Smooth muscle cell (in vitro differentiated cells): ENCODE data around the gene TRIP6. TPM values are rescaled to one million over a fixed set of nuclear protein-coding genes. Genes with fewer than 3 reads are reported as not detected.

Source experiments
- DNase-seq: peaks from one replicate; lab custom pipeline; 2025; ENCODE audit not compliant: unreplicated experiment; lab: John Stamatoyannopoulos, UW
- H2AFZ ChIP-seq: fragments of 200-600 bp; sonication (generic); 2 replicates; pipeline ENCODE4 v1.6.0; 2016; ENCODE audit warnings: antibody characterized with exemption, low read depth, mild to moderate bottlenecking
- H3F3A ChIP-seq: fragments of 200-600 bp; sonication (generic); 2 replicates; pipeline ENCODE4 v1.6.0; 2017; ENCODE audit warnings: antibody characterized with exemption, low read depth
- H3K27ac ChIP-seq: fragments of 200-600 bp; sonication (generic); 2 replicates; pipeline ENCODE4 v1.5.1; 2016; ENCODE audit warnings: low read depth, mild to moderate bottlenecking
- H3K27me3 ChIP-seq: fragments of 200-600 bp; sonication (generic); 2 replicates; pipeline ENCODE4 v1.6.1; 2016; ENCODE audit warnings: low read depth, mild to moderate bottlenecking
- H3K36me3 ChIP-seq: fragments of 200-600 bp; sonication (generic); 2 replicates; pipeline ENCODE4 v1.5.1; 2016; ENCODE audit warnings: low read depth
- H3K4me1 ChIP-seq: fragments of 200-600 bp; sonication (generic); 2 replicates; pipeline ENCODE4 v1.5.1; 2016; ENCODE audit warnings: low read depth
- H3K4me2 ChIP-seq: fragments of 200-600 bp; sonication (generic); 2 replicates; pipeline ENCODE4 v1.6.0; 2016; ENCODE audit warnings: mild to moderate bottlenecking
- H3K4me3 ChIP-seq: fragments of 200-600 bp; sonication (generic); 2 replicates; pipeline ENCODE4 v1.5.1; 2016; ENCODE audit warnings: mild to moderate bottlenecking
- H3K79me2 ChIP-seq: fragments of 200-600 bp; sonication (generic); 2 replicates; pipeline ENCODE4 v1.6.0; 2016; ENCODE audit warnings: low read depth, mild to moderate bottlenecking
- H3K9ac ChIP-seq: fragments of 200-600 bp; sonication (generic); 2 replicates; pipeline ENCODE4 v1.6.0; 2016; ENCODE audit warnings: low read depth
- H3K9me3 ChIP-seq: fragments of 200-600 bp; sonication (generic); replicated peaks from 2 replicates; pipeline ENCODE4 v1.5.1; 2016; ENCODE audit warnings: low read depth
- H4K20me1 ChIP-seq: fragments of 200-600 bp; sonication (generic); 2 replicates; pipeline ENCODE4 v1.6.0; 2016; ENCODE audit warnings: low read depth
- WGBS: methylation state at CpG from one replicate; pipeline ENCODE4 v1.1.7; 2016; ENCODE audit warnings: low lambda C conversion rate; 5-methylcytosine and 5-hydroxymethylcytosine counted together
- polyA plus RNA-seq: library from polyadenylated mRNA; unstranded; fragments of >200 nt; fragmentation: Nextera tagmentation; extraction: Ambion mirVana; gene quantifications from 2 replicates; pipeline ENCODE4 v1.2.1, GENCODE V29; 2016
- total RNA-seq: library from RNA; depleted of rRNA; stranded (reverse); fragments of >200 nt; gene quantifications from 2 replicates; pipeline ENCODE4 v1.2.3, GENCODE V29; 2014
- TF ChIP-seq, protein P1 (sequence below): fragments of 200-600 bp; sonication (generic); IDR thresholded peaks from 2 replicates; pipeline ENCODE4 v1.5.1; 2017; ENCODE audit warnings: borderline replicate concordance, mild to moderate bottlenecking, antibody characterized with exemption; ENCODE audit not compliant: insufficient read depth, poor library complexity, severe bottlenecking

The TRIP6 gene
- total and polyA plus RNA-seq, 2 experiments from 2014 or later = 46.8 to 65.6 TPM

DNA sequence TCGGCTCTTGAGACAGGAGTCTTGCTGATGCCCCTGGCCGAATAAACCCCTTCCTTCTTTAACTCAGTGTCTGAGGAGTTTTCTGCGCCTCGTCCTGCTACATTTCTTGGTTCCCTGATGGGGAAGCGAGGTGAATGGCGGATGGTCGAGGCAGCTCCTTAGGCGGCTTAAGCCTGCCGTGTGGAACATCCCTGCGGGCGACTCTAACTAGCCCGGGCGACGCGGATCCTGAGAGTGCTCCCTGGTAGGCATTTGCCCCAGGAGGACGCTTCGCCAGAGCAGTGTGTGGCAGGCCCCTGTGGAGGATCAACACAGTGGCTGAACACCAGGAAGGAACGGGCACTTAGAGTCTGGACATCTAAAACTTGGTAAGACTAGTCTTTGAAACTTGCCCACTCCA lies 27.8 kb upstream of the TRIP6 start:
- Histone ChIP-seq H3F3A (peaks cover 8% of the 10 kb centered on the region), H2AFZ (no peak overlapping the region), H3K79me2 (no peaks in the 10 kb centered on the region), H3K27me3 (no peaks in the 10 kb centered on the region), H3K4me1 (peaks cover 31% of the 10 kb centered on the region), H3K27ac (no peak overlapping the region), H3K36me3 (no peaks in the 10 kb centered on the region), H3K9ac (no peak overlapping the region), H3K4me3 (no peak overlapping the region), H3K9me3 (no peaks in the 10 kb centered on the region), H3K4me2 (no peak overlapping the region), H4K20me1 (no peaks in the 10 kb centered on the region)
- TF ChIP-seq, protein P1, sequence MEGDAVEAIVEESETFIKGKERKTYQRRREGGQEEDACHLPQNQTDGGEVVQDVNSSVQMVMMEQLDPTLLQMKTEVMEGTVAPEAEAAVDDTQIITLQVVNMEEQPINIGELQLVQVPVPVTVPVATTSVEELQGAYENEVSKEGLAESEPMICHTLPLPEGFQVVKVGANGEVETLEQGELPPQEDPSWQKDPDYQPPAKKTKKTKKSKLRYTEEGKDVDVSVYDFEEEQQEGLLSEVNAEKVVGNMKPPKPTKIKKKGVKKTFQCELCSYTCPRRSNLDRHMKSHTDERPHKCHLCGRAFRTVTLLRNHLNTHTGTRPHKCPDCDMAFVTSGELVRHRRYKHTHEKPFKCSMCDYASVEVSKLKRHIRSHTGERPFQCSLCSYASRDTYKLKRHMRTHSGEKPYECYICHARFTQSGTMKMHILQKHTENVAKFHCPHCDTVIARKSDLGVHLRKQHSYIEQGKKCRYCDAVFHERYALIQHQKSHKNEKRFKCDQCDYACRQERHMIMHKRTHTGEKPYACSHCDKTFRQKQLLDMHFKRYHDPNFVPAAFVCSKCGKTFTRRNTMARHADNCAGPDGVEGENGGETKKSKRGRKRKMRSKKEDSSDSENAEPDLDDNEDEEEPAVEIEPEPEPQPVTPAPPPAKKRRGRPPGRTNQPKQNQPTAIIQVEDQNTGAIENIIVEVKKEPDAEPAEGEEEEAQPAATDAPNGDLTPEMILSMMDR = no peak
- WGBS = 97% methylated on average over 18 of the region's 18 CpGs
- no peak for DNase-seq

DNA sequence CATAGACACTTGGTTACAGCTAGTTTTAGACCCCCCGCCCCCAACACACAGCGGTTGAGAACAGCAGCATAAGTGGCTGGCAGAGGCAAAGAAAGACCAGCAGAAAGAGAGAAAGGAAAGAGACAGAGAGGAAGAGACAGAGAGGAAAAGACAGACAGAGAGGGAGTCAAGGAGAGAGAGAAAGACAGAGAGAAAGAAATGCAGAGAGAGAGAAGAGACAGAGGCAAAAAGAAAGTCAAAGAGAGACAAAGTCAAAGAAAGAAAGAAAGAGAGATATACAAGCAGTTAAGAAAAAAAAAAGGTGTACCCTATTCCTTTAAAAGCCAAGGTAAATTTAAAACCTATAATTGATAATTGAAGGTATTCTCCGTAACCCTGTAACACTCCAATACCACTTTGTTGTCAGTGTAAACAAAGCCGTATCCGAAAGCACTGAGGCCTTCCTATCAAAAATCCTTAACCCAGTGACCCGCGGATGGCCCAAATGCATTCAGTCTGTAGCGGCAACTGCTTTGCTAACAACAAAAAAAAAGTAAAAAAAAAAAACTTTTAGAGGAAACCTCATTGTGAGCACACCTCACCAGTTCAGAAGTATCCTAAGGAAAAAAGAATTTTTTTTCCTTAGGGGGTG lies 26.6 kb upstream of the TRIP6 start:
- WGBS = 51% methylated on average over 8 of the region's 8 CpGs
- Histone ChIP-seq H3K4me1 (peaks cover 30% of the 10 kb centered on the region), H3K27me3 (no peaks in the 10 kb centered on the region), H3K4me2 (peak overlapping the region; percentile 59), H4K20me1 (no peaks in the 10 kb centered on the region), H3K4me3 (peak overlapping the region; percentile 8), H2AFZ (peak overlapping the region; percentile 62), H3F3A (peaks cover 8% of the 10 kb centered on the region), H3K79me2 (no peaks in the 10 kb centered on the region), H3K36me3 (no peaks in the 10 kb centered on the region), H3K9ac (no peak overlapping the region), H3K27ac (no peak overlapping the region), H3K9me3 (no peaks in the 10 kb centered on the region)
- TF ChIP-seq, protein P1 = no peak
- no peak for DNase-seq

DNA sequence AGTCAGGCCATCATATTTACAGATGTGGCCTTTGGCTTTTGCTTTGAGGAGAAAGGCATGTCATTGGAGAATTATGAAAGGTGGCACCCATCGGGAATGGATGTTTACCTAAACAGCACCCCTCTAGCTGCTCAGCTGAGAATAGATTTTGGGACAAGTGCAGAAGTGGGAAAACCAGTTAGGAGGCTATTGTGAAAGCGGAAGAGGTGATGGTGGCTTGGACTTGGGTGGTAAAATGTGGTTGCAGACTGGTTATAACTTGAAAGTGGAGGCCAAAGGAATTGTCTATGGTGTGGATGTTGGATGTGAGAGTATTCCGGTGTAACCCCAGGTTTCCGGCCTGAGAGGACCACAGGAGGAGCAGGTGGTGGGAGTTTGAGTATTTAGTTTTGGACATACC lies 19.8 kb upstream of the TRIP6 start:
- H3K36me3 ChIP-seq = no peaks in the 10 kb centered on the region

More for the DNA sequence above, 19.8 kb upstream of the TRIP6 start:
- no peak overlapping the region for H3K4me2 ChIP-seq
- no peak overlapping the region for H2AFZ ChIP-seq
- no peaks in the 10 kb centered on the region for H3F3A ChIP-seq
- H3K27me3 ChIP-seq = no peaks in the 10 kb centered on the region
- no peak overlapping the region for H3K4me3 ChIP-seq
- H3K9me3 ChIP-seq = no peaks in the 10 kb centered on the region
- no peak overlapping the region for H3K27ac ChIP-seq
- WGBS = 92% methylated on average over 4 of the region's 4 CpGs
- H4K20me1 ChIP-seq = no peaks in the 10 kb centered on the region
- TF ChIP-seq, protein P1 = no peak
- no peak for DNase-seq
- no peak overlapping the region for H3K9ac ChIP-seq
- no peaks in the 10 kb centered on the region for H3K4me1 ChIP-seq
- no peaks in the 10 kb centered on the region for H3K79me2 ChIP-seq
